ENCODE data around the gene IL11RA. TPM values are rescaled to one million over a fixed set of nuclear protein-coding genes. Genes with fewer than 3 reads are reported as not detected.

Gene IL11RA
- total RNA-seq, 1 donor from 2014 or later = 53.8 TPM

- no peaks in the 10 kb centered on the region for H3K36me3 Mint-ChIP-seq
- no peak overlapping the region for H3K27ac Mint-ChIP-seq
- H3K4me1 Mint-ChIP-seq (ENCODE audit: unreplicated experiment) = peaks cover 31% of the 10 kb centered on the region
- peaks cover 3% of the 10 kb centered on the region for H3K27me3 Mint-ChIP-seq
- no peak for DNase-seq (ENCODE audit: extremely low spot score, unreplicated experiment)
- H3K9me3 Mint-ChIP-seq = no peaks in the 10 kb centered on the region
- H3K4me3 Mint-ChIP-seq = no peak overlapping the region
- TF ChIP-seq, protein P1, sequence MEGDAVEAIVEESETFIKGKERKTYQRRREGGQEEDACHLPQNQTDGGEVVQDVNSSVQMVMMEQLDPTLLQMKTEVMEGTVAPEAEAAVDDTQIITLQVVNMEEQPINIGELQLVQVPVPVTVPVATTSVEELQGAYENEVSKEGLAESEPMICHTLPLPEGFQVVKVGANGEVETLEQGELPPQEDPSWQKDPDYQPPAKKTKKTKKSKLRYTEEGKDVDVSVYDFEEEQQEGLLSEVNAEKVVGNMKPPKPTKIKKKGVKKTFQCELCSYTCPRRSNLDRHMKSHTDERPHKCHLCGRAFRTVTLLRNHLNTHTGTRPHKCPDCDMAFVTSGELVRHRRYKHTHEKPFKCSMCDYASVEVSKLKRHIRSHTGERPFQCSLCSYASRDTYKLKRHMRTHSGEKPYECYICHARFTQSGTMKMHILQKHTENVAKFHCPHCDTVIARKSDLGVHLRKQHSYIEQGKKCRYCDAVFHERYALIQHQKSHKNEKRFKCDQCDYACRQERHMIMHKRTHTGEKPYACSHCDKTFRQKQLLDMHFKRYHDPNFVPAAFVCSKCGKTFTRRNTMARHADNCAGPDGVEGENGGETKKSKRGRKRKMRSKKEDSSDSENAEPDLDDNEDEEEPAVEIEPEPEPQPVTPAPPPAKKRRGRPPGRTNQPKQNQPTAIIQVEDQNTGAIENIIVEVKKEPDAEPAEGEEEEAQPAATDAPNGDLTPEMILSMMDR (conservative IDR thresholded peaks at IDR 0.05) = no peak
Observed at GRCh38 chr9:34656992-34657391, 5.0 kb downstream of the IL11RA start.

- DNase-seq (ENCODE audit: extremely low spot score, unreplicated experiment) = no peak
- TF ChIP-seq, protein P1 (conservative IDR thresholded peaks at IDR 0.05) = no peak
- Mint-ChIP-seq H3K4me3 (no peak overlapping the region), H3K4me1 (ENCODE audit: unreplicated experiment) (peaks cover 16% of the 10 kb centered on the region), H3K27ac (no peak overlapping the region), H3K27me3 (no peaks in the 10 kb centered on the region), H3K36me3 (peaks cover 5% of the 10 kb centered on the region), H3K9me3 (no peaks in the 10 kb centered on the region)
Observed at GRCh38 chr9:34658461-34658860, 6.5 kb downstream of the IL11RA start.

DNA sequence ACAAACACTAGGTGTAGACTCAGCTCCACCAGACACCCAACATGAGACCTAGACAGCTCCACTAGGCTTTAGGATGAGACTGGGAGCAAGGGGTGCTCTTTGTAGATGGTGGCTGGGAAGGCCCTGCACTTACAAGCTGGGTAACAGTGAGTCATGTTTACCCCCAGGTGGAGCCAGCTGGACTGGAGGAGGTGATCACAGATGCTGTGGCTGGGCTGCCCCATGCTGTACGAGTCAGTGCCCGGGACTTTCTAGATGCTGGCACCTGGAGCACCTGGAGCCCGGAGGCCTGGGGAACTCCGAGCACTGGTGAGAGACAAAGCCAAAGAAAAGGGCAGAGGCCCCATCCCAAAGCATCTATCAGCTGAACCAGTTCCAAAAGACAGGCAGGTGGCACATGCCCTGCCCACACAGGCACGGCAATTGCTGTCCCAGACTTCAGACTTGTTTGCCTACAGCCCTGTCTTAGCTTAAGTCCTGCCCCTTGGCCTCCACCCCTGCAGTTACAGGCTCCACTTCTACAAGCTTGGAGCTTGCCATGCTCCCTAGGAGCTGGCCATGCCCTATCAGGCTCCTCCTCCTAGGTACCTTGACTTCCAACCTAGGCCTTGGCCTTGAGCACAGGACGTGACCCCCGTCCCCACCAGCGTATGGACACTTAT is 7.7 kb downstream of the IL11RA start:
- H3K9me3 Mint-ChIP-seq = no peaks in the 10 kb centered on the region
- no peak overlapping the region for H3K27ac Mint-ChIP-seq
- TF ChIP-seq, protein P1 (conservative IDR thresholded peaks at IDR 0.05) = no peak
- H3K27me3 Mint-ChIP-seq = no peaks in the 10 kb centered on the region
- peaks cover 18% of the 10 kb centered on the region for H3K4me1 Mint-ChIP-seq (ENCODE audit: unreplicated experiment)
- DNase-seq (ENCODE audit: extremely low spot score, unreplicated experiment) = no peak
- H3K36me3 Mint-ChIP-seq = peaks cover 5% of the 10 kb centered on the region
- no peak overlapping the region for H3K4me3 Mint-ChIP-seq

- Mint-ChIP-seq H3K9me3 (no peaks in the 10 kb centered on the region), H3K27ac (peak within 1 kb of the TSS; percentile 70), H3K4me1 (ENCODE audit: unreplicated experiment) (peaks cover 9% of the 10 kb centered on the region), H3K36me3 (peaks cover 5% of the 10 kb centered on the region), H3K27me3 (no peaks in the 10 kb centered on the region), H3K4me3 (peak within 1 kb of the TSS; percentile 29)
- no peak for DNase-seq (ENCODE audit: extremely low spot score, unreplicated experiment)
- TF ChIP-seq, protein P1 (conservative IDR thresholded peaks at IDR 0.05) = no peak
Observed at GRCh38 chr9:34662526-34663302, 10.7 kb downstream of the IL11RA start, which contains the start of gene CCL27. Gene CCL27, minus strand, starts transcription at chr9:34662657. Its CDS starts 24 bp downstream, at chr9:34662633.

DNA sequence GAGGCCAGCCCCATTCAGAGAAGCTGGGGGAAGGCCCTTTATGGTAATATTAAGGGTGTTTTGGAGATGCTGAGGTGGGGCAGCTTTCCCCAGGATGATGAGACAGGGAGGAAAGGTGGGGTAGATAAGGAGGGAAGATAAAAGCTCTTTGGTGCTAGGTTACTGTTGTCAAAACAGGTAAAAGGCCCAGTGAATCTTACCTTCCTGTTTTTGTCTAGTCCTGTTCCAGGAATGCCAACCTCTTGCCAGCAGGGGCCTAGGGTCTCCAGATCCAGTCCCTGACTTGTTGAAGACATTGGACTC is 11.3 kb downstream of the IL11RA start:
- Mint-ChIP-seq H3K27me3 (no peaks in the 10 kb centered on the region), H3K27ac (peak overlapping the region; percentile 70), H3K9me3 (no peaks in the 10 kb centered on the region), H3K4me3 (no peak overlapping the region), H3K4me1 (ENCODE audit: unreplicated experiment) (peaks cover 9% of the 10 kb centered on the region), H3K36me3 (peaks cover 5% of the 10 kb centered on the region)
- no peak for DNase-seq (ENCODE audit: extremely low spot score, unreplicated experiment)
- TF ChIP-seq, protein P1 (conservative IDR thresholded peaks at IDR 0.05) = no peak

All from type B pancreatic cell (in vitro differentiated cells).